HCT116 (cell line): ENCODE measurements around the gene FAT2. TPM values are rescaled to one million over a fixed set of nuclear protein-coding genes. Genes with fewer than 3 reads are reported as not detected.
"Not testable (repeated sequence)": the region's sequence is repeated elsewhere in the genome, so short reads cannot be mapped to it uniquely, and the experiment has no call there.

ENCODE experiments used
- ATAC-seq: fragments of 200-7000 bp; cut with Tn5 transposase; 2 replicates; pipeline ENCODE4 v1.9.1; 2020; ENCODE audit warnings: mild to moderate bottlenecking, moderate library complexity
- BruUV-seq: library from RNA; stranded (reverse); fragments of 400-500 nt; replicated peaks from 2 replicates; lab custom pipeline; 2021; lab: Mats Ljungman, UMichigan
- CTCF ChIA-PET: fragments of 300-600 bp; sonication (Branson Sonifier 250); formaldehyde crosslinking; loops from one replicate; lab custom pipeline; 2021; ENCODE audit warnings: antibody characterized with exemption; lab: Charles Lee
- POLR2A ChIA-PET: fragments of 300-600, 350-600 bp; sonication (Branson Sonifier 250); formaldehyde crosslinking; loops from one replicate; lab custom pipeline; 2021; ENCODE audit warnings: antibody characterized with exemption; lab: Charles Lee
- RAD21 ChIA-PET, 2 experiments: fragments of 300-600 bp; sonication (Branson Sonifier 250); formaldehyde crosslinking; loops; one replicate each; lab custom pipeline; 2023; ENCODE audit warnings: low total read pairs in 2 of 2; ENCODE audit not compliant: uncharacterized antibody in 2 of 2, unreplicated experiment in 2 of 2, low non-redundant PET in 1 of 2; lab: Charles Lee
- DNase-seq: peaks from one replicate; pipeline ENCODE4 v3.0.0-alpha.2; 2010; ENCODE audit warnings: low read depth, low spot score
- H2AFZ ChIP-seq: fragments of 200-600 bp; shearing (Covaris generic), sonication (generic); 2 replicates; pipeline ENCODE4 v1.6.1; 2017; ENCODE audit warnings: low read depth, mixed run types, mixed read lengths, antibody characterized with exemption, low read length; ENCODE audit not compliant: poor library complexity, severe bottlenecking
- H3K27ac ChIP-seq: 2 replicates; pipeline ENCODE4 v1.5.1; 2012; ENCODE audit warnings: low read depth, low read length
- H3K27me3 ChIP-seq: fragments of 200-600 bp; sonication (generic); 2 replicates; pipeline ENCODE4 v1.6.1; 2016; ENCODE audit warnings: mixed run types, low read length, mixed read lengths; ENCODE audit not compliant: insufficient read depth
- H3K36me3 ChIP-seq, 2 experiments: fragments of 200-500 bp in 1 of 2; fragments of 200-600 bp in 1 of 2; sonication (Bioruptor generic) in 1 of 2; sonication (generic) in 1 of 2; 2 replicates each; pipeline versions ENCODE4 v1.5.1 to v1.6.1; 2014 to 2016; ENCODE audit warnings: low read length in 2 of 2, inconsistent platforms in 1 of 2, mixed read lengths in 1 of 2, mixed run types in 1 of 2; ENCODE audit not compliant: insufficient read depth in 2 of 2, control insufficient read depth in 1 of 2
- H3K4me1 ChIP-seq, 2 experiments: fragments of 200-600 bp in 1 of 2; sonication (generic) in 1 of 2; 2 replicates each; pipeline versions ENCODE4 v1.5.1 to v1.6.1; 2012 to 2017; ENCODE audit warnings: low read length in 2 of 2, inconsistent platforms in 1 of 2, mild to moderate bottlenecking in 1 of 2, mixed read lengths in 1 of 2, mixed run types in 1 of 2, moderate library complexity in 1 of 2; ENCODE audit not compliant: insufficient read depth in 2 of 2, control insufficient read depth in 1 of 2
- H3K4me2 ChIP-seq: fragments of 200-600 bp; sonication (generic); 2 replicates; pipeline ENCODE4 v1.6.1; 2017; ENCODE audit warnings: mixed run types, low read length, mixed read lengths
- H3K4me3 ChIP-seq, 2 experiments: fragments of 200-600 bp in 1 of 2; sonication (generic) in 1 of 2; replicated peaks in 1 of 2; 2 replicates each; pipeline ENCODE4 v1.5.1; 2011 to 2016; ENCODE audit warnings: low read length in 2 of 2, control low read depth in 1 of 2, low read depth in 1 of 2, mild to moderate bottlenecking in 1 of 2, mixed read lengths in 1 of 2, mixed run types in 1 of 2
- H3K79me2 ChIP-seq: fragments of 200-600 bp; sonication (generic); 2 replicates; pipeline ENCODE4 v1.6.1; 2017; ENCODE audit warnings: mild to moderate bottlenecking, mixed run types, low read length, moderate library complexity, mixed read lengths; ENCODE audit not compliant: insufficient read depth
- H3K9ac ChIP-seq: fragments of 200-600 bp; sonication (generic); 2 replicates; pipeline ENCODE4 v1.6.1; 2016; ENCODE audit warnings: low read length, mixed read lengths
- H3K9me2 ChIP-seq: fragments of 200-600 bp; sonication (generic), shearing (Covaris generic); 2 replicates; pipeline ENCODE4 v1.6.1; 2017; ENCODE audit warnings: mixed run types, mild to moderate bottlenecking, moderate library complexity; ENCODE audit not compliant: insufficient read depth
- H3K9me3 ChIP-seq, 2 experiments: fragments of 200-500 bp in 1 of 2; fragments of 200-600 bp in 1 of 2; sonication (Bioruptor generic) in 1 of 2; sonication (generic) in 1 of 2; 2 replicates each; pipeline ENCODE4 v1.6.1; 2014 to 2017; ENCODE audit warnings: low read length in 2 of 2, mixed read lengths in 2 of 2, inconsistent platforms in 1 of 2, low read depth in 1 of 2, mild to moderate bottlenecking in 1 of 2, mixed run types in 1 of 2, moderate library complexity in 1 of 2; ENCODE audit not compliant: control insufficient read depth in 1 of 2, insufficient read depth in 1 of 2
- H4K20me1 ChIP-seq: fragments of 200-600 bp; sonication (generic), shearing (Covaris generic); 2 replicates; pipeline ENCODE4 v1.6.1; 2017; ENCODE audit warnings: mixed run types, mild to moderate bottlenecking, moderate library complexity; ENCODE audit not compliant: insufficient read depth
- CEBPB ChIP-seq: IDR thresholded peaks from 2 replicates; pipeline ENCODE4 v1.6.1; 2012; ENCODE audit warnings: low read depth
- EZH2 ChIP-seq: fragments of 200-600 bp; sonication (generic); IDR thresholded peaks from 2 replicates; pipeline ENCODE4 v1.6.1; 2017; ENCODE audit warnings: antibody characterized with exemption, mixed run types
- POLR2A ChIP-seq: IDR thresholded peaks from 2 replicates; pipeline ENCODE4 v1.7.0; 2011; ENCODE audit warnings: borderline replicate concordance; ENCODE audit not compliant: insufficient read depth, insufficient read length; ENCODE audit errors: extremely low read depth
- RAD21 ChIP-seq: IDR thresholded peaks from 2 replicates; pipeline ENCODE4 v1.6.1; 2012; ENCODE audit warnings: low read depth, mild to moderate bottlenecking
- SIN3A ChIP-seq: IDR thresholded peaks from 2 replicates; pipeline ENCODE4 v1.6.1; 2012; ENCODE audit warnings: low read depth
- YY1 ChIP-seq: IDR thresholded peaks from 2 replicates; pipeline ENCODE4 v1.6.1; 2011; ENCODE audit warnings: low read length, low read depth, moderate library complexity, mild to moderate bottlenecking; ENCODE audit not compliant: insufficient replicate concordance; ENCODE audit errors: extremely low read depth
- intact Hi-C: fragments of 100-400 bp; cut with micrococcal nuclease; formaldehyde crosslinking; loops from 2 replicates; pipeline ENCODE4 v1.10.0; 2022
- total RNA-seq: library from RNA; stranded (reverse); gene quantifications from one replicate; pipeline ENCODE4 v1.2.1, GENCODE V29; 2021; ENCODE audit not compliant: unreplicated experiment

FAT2 gene
- total RNA-seq, 1 experiment from 2014 or later, result 0.05 TPM

- H3K4me2 ChIP-seq, H3K9me2 ChIP-seq, H3K4me1 ChIP-seq, H3K9me3 ChIP-seq, POLR2A ChIA-PET, H3K79me2 ChIP-seq, RAD21 ChIA-PET, H3K4me3 ChIP-seq, H4K20me1 ChIP-seq, H3K27me3 ChIP-seq, ATAC-seq, DNase-seq, H3K27ac ChIP-seq, intact Hi-C loops, H2AFZ ChIP-seq, H3K36me3 ChIP-seq, BruUV-seq, H3K9ac ChIP-seq: not testable (repeated sequence)
- CTCF ChIA-PET, result interaction anchor here (1.1 kb wide), 1 partner anchor 131 kb away, joined by 3 read pairs; the partner anchor contains the start of gene SLC36A1
Observed at GRCh38 chr5:151579146-151579545, 12.0 kb downstream of the FAT2 start.

- no peak for ATAC-seq
- Histone ChIP-seq H3K27ac (no peak overlapping the region), H3K9me3 (no peaks in the 10 kb centered on the region), H3K9ac (no peak overlapping the region), H3K36me3 (no peaks in the 10 kb centered on the region), H3K27me3 (no peaks in the 10 kb centered on the region; the same call in 1 of the 2 replicates), H3K9me2 (no peaks in the 10 kb centered on the region), H3K4me3 (no peak overlapping the region), H3K79me2 (no peaks in the 10 kb centered on the region), H3K4me2 (no peak overlapping the region), H3K4me1 (no peaks in the 10 kb centered on the region), H2AFZ (no peak overlapping the region), H4K20me1 (no peaks in the 10 kb centered on the region)
- ChIA-PET RAD21 (no interaction called here), POLR2A (no interaction called here), CTCF (no interaction called here)
- DNase-seq, result no peak
- no TSS peak for BruUV-seq
- no peak for TF ChIP-seq POLR2A
- no peak for TF ChIP-seq EZH2
- TF ChIP-seq YY1, result no peak
- TF ChIP-seq CEBPB, result no peak
- TF ChIP-seq RAD21, result no peak
- no peak for TF ChIP-seq SIN3A
- intact Hi-C loops, result no loop called here
Observed at GRCh38 chr5:151578326-151579025, 12.7 kb downstream of the FAT2 start.
